Measurements from ENCODE around the gene MAMSTR. TPM values are rescaled to one million over a fixed set of nuclear protein-coding genes. Genes with fewer than 3 reads are reported as not detected.

MAMSTR gene
- polyA plus RNA-seq, 3 donors from 2014 or later: 0.17 to 1.1 TPM; not detected in 1

GRCh38 chr19:48740164-48740972, 20.8 kb upstream of the MAMSTR start, which contains the start of gene RASIP1:
Gene RASIP1 (minus strand): TSS chr19:48740610. CDS start chr19:48740282, 328 bp downstream.
- peaks cover 15 to 17% of the 10 kb centered on the region in 2 donors for H3K4me1 Mint-ChIP-seq
- no peak within 1 kb of the TSS for H3K27ac Mint-ChIP-seq
- no peaks in the 10 kb centered on the region for H3K36me3 Mint-ChIP-seq
- peak within 1 kb of the TSS; percentile 17 to 53 (median 45) for H3K4me3 Mint-ChIP-seq
- peaks cover 0 to 12% (median 7%) of the 10 kb centered on the region in 3 donors for H3K27me3 Mint-ChIP-seq (ENCODE audit: low read depth in 3 of 3)
- no peaks in the 10 kb centered on the region for H3K9me3 Mint-ChIP-seq
- DNase-seq: no peak

- no peaks in the 10 kb centered on the region for H3K36me3 Mint-ChIP-seq
- no peaks in the 10 kb centered on the region for H3K9me3 Mint-ChIP-seq
- DNase-seq: no peak
- H3K4me1 Mint-ChIP-seq: peaks cover 13 to 15% of the 10 kb centered on the region in 2 donors
- H3K27ac Mint-ChIP-seq: no peak overlapping the region
- H3K27me3 Mint-ChIP-seq (ENCODE audit: low read depth in 3 of 3): peaks cover 0 to 8% (median 7%) of the 10 kb centered on the region in 3 donors
- H3K4me3 Mint-ChIP-seq: peak overlapping the region in 4 of 5 donors; percentile 4 to 53 (median 48)
Measured at GRCh38 chr19:48739404-48740163, 20.1 kb upstream of the MAMSTR start.

GRCh38 chr19:48738557-48739403, 19.3 kb upstream of the MAMSTR start:
- Mint-ChIP-seq H3K4me3 (peak overlapping the region; percentile 70 to 79 (median 75)), H3K27ac (peak overlapping the region in 4 of 6 donors; percentile 12 to 73 (median 54)), H3K9me3 (no peaks in the 10 kb centered on the region), H3K4me1 (peaks cover 13 to 15% of the 10 kb centered on the region in 2 donors), H3K36me3 (no peaks in the 10 kb centered on the region), H3K27me3 (ENCODE audit: low read depth in 3 of 3) (peaks cover 0 to 7% (median 4%) of the 10 kb centered on the region in 3 donors)
- DNase-seq: peak; percentile 78 to 80 (median 78)

- peak overlapping the region in 1 of 6 donors; percentile 23 for H3K27ac Mint-ChIP-seq
- H3K9me3 Mint-ChIP-seq: no peaks in the 10 kb centered on the region
- H3K36me3 Mint-ChIP-seq: no peaks in the 10 kb centered on the region
- peak overlapping the region in 4 of 5 donors; percentile 44 to 79 (median 68) for H3K4me3 Mint-ChIP-seq
- no peak for DNase-seq
- H3K4me1 Mint-ChIP-seq: peaks cover 13 to 15% of the 10 kb centered on the region in 2 donors
- peaks cover 0 to 7% (median 3%) of the 10 kb centered on the region in 3 donors for H3K27me3 Mint-ChIP-seq (ENCODE audit: low read depth in 3 of 3)
Measured at GRCh38 chr19:48737360-48737998, 18.0 kb upstream of the MAMSTR start.

- H3K36me3 Mint-ChIP-seq: peaks cover 0 to 4% (median 0%) of the 10 kb centered on the region in 3 donors
- no peaks in the 10 kb centered on the region for H3K9me3 Mint-ChIP-seq
- H3K4me1 Mint-ChIP-seq: peaks cover 6 to 8% of the 10 kb centered on the region in 2 donors
- H3K27me3 Mint-ChIP-seq (ENCODE audit: low read depth in 3 of 3): peaks cover 2 to 6% (median 3%) of the 10 kb centered on the region in 3 donors
- DNase-seq: no peak
- no peak overlapping the region for H3K4me3 Mint-ChIP-seq
- peak overlapping the region in 1 of 6 donors; percentile 40 for H3K27ac Mint-ChIP-seq
Measured at GRCh38 chr19:48735031-48735615, 15.6 kb upstream of the MAMSTR start.

GRCh38 chr19:48734625-48735024, 15.1 kb upstream of the MAMSTR start:
- Mint-ChIP-seq H3K4me1 (peaks cover 6 to 7% of the 10 kb centered on the region in 2 donors), H3K27me3 (ENCODE audit: low read depth in 3 of 3) (peaks cover 2 to 4% (median 3%) of the 10 kb centered on the region in 3 donors), H3K36me3 (peaks cover 0 to 4% (median 0%) of the 10 kb centered on the region in 3 donors), H3K9me3 (no peaks in the 10 kb centered on the region), H3K4me3 (no peak overlapping the region), H3K27ac (peak overlapping the region in 1 of 6 donors; percentile 40)
- DNase-seq: no peak

GRCh38 chr19:48731452-48731851, 11.9 kb upstream of the MAMSTR start:
- DNase-seq: no peak
- Mint-ChIP-seq H3K27me3 (ENCODE audit: low read depth in 3 of 3) (peaks cover 0 to 4% (median 3%) of the 10 kb centered on the region in 3 donors), H3K4me1 (peaks cover 7 to 10% of the 10 kb centered on the region in 2 donors), H3K27ac (no peak overlapping the region), H3K36me3 (peaks cover 1 to 7% (median 4%) of the 10 kb centered on the region in 3 donors), H3K4me3 (no peak overlapping the region), H3K9me3 (peaks cover 0 to 3% (median 0%) of the 10 kb centered on the region in 6 donors)

GRCh38 chr19:48728911-48729664, 9.6 kb upstream of the MAMSTR start:
- peaks cover 21 to 27% of the 10 kb centered on the region in 2 donors for H3K4me1 Mint-ChIP-seq
- H3K9me3 Mint-ChIP-seq: peaks cover 0 to 8% (median 0%) of the 10 kb centered on the region in 6 donors
- H3K27ac Mint-ChIP-seq: no peak overlapping the region
- H3K27me3 Mint-ChIP-seq (ENCODE audit: low read depth in 3 of 3): peaks cover under 1 to 7% (median 4%) of the 10 kb centered on the region in 3 donors
- no peak for DNase-seq
- H3K4me3 Mint-ChIP-seq: no peak overlapping the region
- peaks cover 4 to 9% (median 9%) of the 10 kb centered on the region in 3 donors for H3K36me3 Mint-ChIP-seq

- Mint-ChIP-seq H3K9me3 (peaks cover 0 to 8% (median 0%) of the 10 kb centered on the region in 6 donors), H3K4me3 (peak overlapping the region in 3 of 5 donors; percentile 5 to 41 (median 14)), H3K27me3 (ENCODE audit: low read depth in 3 of 3) (peaks cover 3 to 7% (median 4%) of the 10 kb centered on the region in 3 donors), H3K36me3 (peaks cover 4 to 9% (median 9%) of the 10 kb centered on the region in 3 donors), H3K27ac (peak overlapping the region; percentile 60 to 91 (median 71)), H3K4me1 (peaks cover 21 to 27% of the 10 kb centered on the region in 2 donors)
- DNase-seq: peak; percentile 41 to 58 (median 52)
Measured at GRCh38 chr19:48726556-48726955, 7.0 kb upstream of the MAMSTR start.

- Mint-ChIP-seq H3K4me3 (peak overlapping the region in 4 of 5 donors; percentile 7 to 48 (median 20)), H3K4me1 (peaks cover 29 to 39% of the 10 kb centered on the region in 2 donors)
- DNase-seq: peak; percentile 39 to 50 (median 49)
Measured at GRCh38 chr19:48724796-48725753, 5.5 kb upstream of the MAMSTR start.

More at GRCh38 chr19:48724796-48725753, 5.5 kb upstream of the MAMSTR start:
- Mint-ChIP-seq H3K27ac (peak overlapping the region; percentile 48 to 91 (median 83)), H3K27me3 (ENCODE audit: low read depth in 3 of 3) (peaks cover 0 to 5% (median 4%) of the 10 kb centered on the region in 3 donors), H3K9me3 (peaks cover 0 to 8% (median 0%) of the 10 kb centered on the region in 6 donors), H3K36me3 (peaks cover 4 to 9% (median 5%) of the 10 kb centered on the region in 3 donors)

Data from immature natural killer cell (primary cell).